BLaER1 (cell line): ENCODE results near the gene PRSS33.
A peak's percentile ranks its signal among the peaks of the same experiment; 100 is the strongest.

ENCODE experiments used
- H3K27ac ChIP-seq: shearing (Covaris generic); formaldehyde crosslinking; 2 replicates; pipeline ENCODE4 v1.8.1; 2022
- H3K27me3 ChIP-seq: shearing (Covaris generic); formaldehyde crosslinking; 2 replicates; pipeline ENCODE4 v1.8.1; 2022
- H3K36me3 ChIP-seq: shearing (Covaris generic); formaldehyde crosslinking; 2 replicates; pipeline ENCODE4 v1.8.1; 2022
- H3K4me1 ChIP-seq: shearing (Covaris generic); formaldehyde crosslinking; 2 replicates; pipeline ENCODE4 v1.8.1; 2022
- H3K4me2 ChIP-seq: shearing (Covaris generic); formaldehyde crosslinking; 2 replicates; pipeline ENCODE4 v1.8.1; 2022
- H3K4me3 ChIP-seq: shearing (Covaris generic); formaldehyde crosslinking; 2 replicates; pipeline ENCODE4 v1.8.1; 2022
- H3K9ac ChIP-seq: shearing (Covaris generic); formaldehyde crosslinking; 2 replicates; pipeline ENCODE4 v1.8.1; 2022
- H3K9me3 ChIP-seq: shearing (Covaris generic); formaldehyde crosslinking; 2 replicates; pipeline ENCODE4 v1.8.1; 2022
- H4K20me1 ChIP-seq: shearing (Covaris generic); formaldehyde crosslinking; 2 replicates; pipeline ENCODE4 v1.8.1; 2022
- Cebpa-rat ChIP-seq: shearing (Covaris generic); IDR thresholded peaks from 2 replicates; pipeline ENCODE4 v1.8.1; 2022

Gene PRSS33

GRCh38 chr16:2778630-2778958 lies 8.8 kb downstream of the PRSS33 start:
- peaks cover 41% of the 10 kb centered on the region for H3K4me1 ChIP-seq
- H3K4me3 ChIP-seq: peak overlapping the region; percentile 99
- H3K27ac ChIP-seq: peak overlapping the region; percentile 100
- no peak for TF ChIP-seq Cebpa-rat
- no peaks in the 10 kb centered on the region for H3K27me3 ChIP-seq
- peaks cover 20% of the 10 kb centered on the region for H3K36me3 ChIP-seq
- peak overlapping the region; percentile 100 for H3K9ac ChIP-seq
- peak overlapping the region; percentile 99 for H3K4me2 ChIP-seq
- H4K20me1 ChIP-seq: peaks cover 32% of the 10 kb centered on the region
- H3K9me3 ChIP-seq: no peaks in the 10 kb centered on the region

- H3K27ac ChIP-seq: peak overlapping the region; percentile 100
- TF ChIP-seq Cebpa-rat: no peak
- H3K36me3 ChIP-seq: peaks cover 25% of the 10 kb centered on the region
- no peaks in the 10 kb centered on the region for H3K27me3 ChIP-seq
- H3K9ac ChIP-seq: peak overlapping the region; percentile 100
- no peaks in the 10 kb centered on the region for H3K9me3 ChIP-seq
- peaks cover 41% of the 10 kb centered on the region for H3K4me1 ChIP-seq
- peak overlapping the region; percentile 99 for H3K4me2 ChIP-seq
- peak overlapping the region; percentile 99 for H3K4me3 ChIP-seq
- peaks cover 37% of the 10 kb centered on the region for H4K20me1 ChIP-seq
These were observed 9.3 kb downstream of the PRSS33 start for GRCh38 chr16:2777903-2778629.

GRCh38 chr16:2777231-2777902 lies 10.0 kb downstream of the PRSS33 start, which contains the start of gene ELOB:
TSS of gene ELOB (minus strand) at chr16:2777280. CDS start at chr16:2777239, 41 bp downstream.
- no peaks in the 10 kb centered on the region for H3K9me3 ChIP-seq
- peaks cover 41% of the 10 kb centered on the region for H3K4me1 ChIP-seq
- peak within 1 kb of the TSS; percentile 100 for H3K27ac ChIP-seq
- H3K9ac ChIP-seq: peak within 1 kb of the TSS; percentile 100
- peak within 1 kb of the TSS; percentile 99 for H3K4me3 ChIP-seq
- TF ChIP-seq Cebpa-rat: no peak
- H4K20me1 ChIP-seq: peaks cover 44% of the 10 kb centered on the region
- peaks cover 32% of the 10 kb centered on the region for H3K36me3 ChIP-seq
- no peaks in the 10 kb centered on the region for H3K27me3 ChIP-seq
- H3K4me2 ChIP-seq: peak within 1 kb of the TSS; percentile 99

- peak overlapping the region; percentile 100 for H3K9ac ChIP-seq
- H4K20me1 ChIP-seq: peaks cover 52% of the 10 kb centered on the region
- H3K36me3 ChIP-seq: peaks cover 40% of the 10 kb centered on the region
- TF ChIP-seq Cebpa-rat: no peak
- no peaks in the 10 kb centered on the region for H3K9me3 ChIP-seq
- peak overlapping the region; percentile 99 for H3K4me3 ChIP-seq
- H3K27ac ChIP-seq: peak overlapping the region; percentile 100
- peak overlapping the region; percentile 92 for H3K4me2 ChIP-seq
- no peaks in the 10 kb centered on the region for H3K27me3 ChIP-seq
- peaks cover 41% of the 10 kb centered on the region for H3K4me1 ChIP-seq
These were observed 10.7 kb downstream of the PRSS33 start for GRCh38 chr16:2776500-2777139.

- H3K4me3 ChIP-seq: peak overlapping the region; percentile 99
- peak overlapping the region; percentile 92 for H3K4me2 ChIP-seq
- H3K9me3 ChIP-seq: no peaks in the 10 kb centered on the region
- H3K36me3 ChIP-seq: peaks cover 47% of the 10 kb centered on the region
- H3K27me3 ChIP-seq: no peaks in the 10 kb centered on the region
- H4K20me1 ChIP-seq: peaks cover 58% of the 10 kb centered on the region
- peaks cover 41% of the 10 kb centered on the region for H3K4me1 ChIP-seq
- peak overlapping the region; percentile 100 for H3K9ac ChIP-seq
- peak overlapping the region; percentile 100 for H3K27ac ChIP-seq
- no peak for TF ChIP-seq Cebpa-rat
These were observed 11.4 kb downstream of the PRSS33 start for GRCh38 chr16:2775765-2776499.

- Histone ChIP-seq H3K27ac (peak overlapping the region; percentile 100; the same call in 1 of the 2 replicates), H3K4me2 (peak overlapping the region; percentile 92), H3K36me3 (peaks cover 54% of the 10 kb centered on the region), H3K9ac (peak overlapping the region; percentile 100), H3K4me3 (0 out of 2 replicates have a peak overlapping the region, but pooled peaks have one; percentile 99), H3K9me3 (no peaks in the 10 kb centered on the region), H3K4me1 (peaks cover 44% of the 10 kb centered on the region), H4K20me1 (peaks cover 65% of the 10 kb centered on the region), H3K27me3 (no peaks in the 10 kb centered on the region)
- TF ChIP-seq Cebpa-rat: no peak
These were observed 12.1 kb downstream of the PRSS33 start for GRCh38 chr16:2775131-2775716.

GRCh38 chr16:2774161-2774891 lies 13.0 kb downstream of the PRSS33 start:
- Histone ChIP-seq H3K36me3 (peaks cover 63% of the 10 kb centered on the region), H3K27me3 (no peaks in the 10 kb centered on the region), H3K27ac (0 out of 2 replicates have a peak overlapping the region, but pooled peaks have one; percentile 13), H4K20me1 (peaks cover 74% of the 10 kb centered on the region), H3K9ac (peak overlapping the region; percentile 100; the same call in 1 of the 2 replicates), H3K4me3 (no peak overlapping the region), H3K4me2 (no peak overlapping the region), H3K4me1 (peaks cover 49% of the 10 kb centered on the region), H3K9me3 (no peaks in the 10 kb centered on the region)
- no peak for TF ChIP-seq Cebpa-rat

GRCh38 chr16:2773188-2773968 lies 14.0 kb downstream of the PRSS33 start:
- no peak overlapping the region for H3K4me3 ChIP-seq
- no peaks in the 10 kb centered on the region for H3K27me3 ChIP-seq
- H3K4me2 ChIP-seq: no peak overlapping the region
- no peak for TF ChIP-seq Cebpa-rat
- H3K4me1 ChIP-seq: peaks cover 49% of the 10 kb centered on the region
- peaks cover 84% of the 10 kb centered on the region for H4K20me1 ChIP-seq
- no peak overlapping the region for H3K9ac ChIP-seq
- no peaks in the 10 kb centered on the region for H3K9me3 ChIP-seq
- no peak overlapping the region for H3K27ac ChIP-seq
- peaks cover 72% of the 10 kb centered on the region for H3K36me3 ChIP-seq
